Ishikawa (cell line): ENCODE results near the gene RPL6.

Experiments used
- EGR1 ChIP-seq: IDR thresholded peaks from 2 replicates; pipeline ENCODE4 v1.6.1; 2012
- YY1 ChIP-seq: IDR thresholded peaks from 2 replicates; pipeline ENCODE4 v1.6.1; 2012; ENCODE audit warnings: low read depth
- TF ChIP-seq, protein P1 (sequence below): IDR thresholded peaks from 2 replicates; pipeline ENCODE4 v1.6.1; 2012
- TF ChIP-seq, protein P2 (sequence below): IDR thresholded peaks from 2 replicates; pipeline ENCODE4 v1.6.1; 2012; ENCODE audit warnings: low read depth, mild to moderate bottlenecking
- TF ChIP-seq, protein P3 (sequence below): IDR thresholded peaks from 2 replicates; pipeline ENCODE4 v1.6.1; 2012

DNA sequence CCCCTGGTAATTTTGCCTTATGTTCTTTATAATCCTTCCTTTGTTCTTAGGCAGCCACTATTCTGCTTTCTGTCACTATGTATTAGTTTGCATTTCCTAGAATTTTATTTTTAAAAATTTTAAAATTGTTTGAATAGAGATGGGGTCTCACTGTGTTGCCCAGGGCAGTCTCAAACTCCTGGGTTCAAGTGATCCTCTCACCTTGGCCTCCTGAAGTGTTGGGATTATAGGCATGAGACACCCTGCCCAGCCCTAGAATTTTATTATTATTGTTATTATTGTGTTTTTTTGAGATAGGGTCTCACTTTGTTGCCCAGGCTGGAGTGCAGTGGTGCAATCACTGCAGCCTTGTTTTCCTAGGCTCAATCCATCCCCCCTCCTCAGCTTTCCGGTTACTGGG lies 12.0 kb upstream of the RPL6 start:
- TF ChIP-seq, protein P1, sequence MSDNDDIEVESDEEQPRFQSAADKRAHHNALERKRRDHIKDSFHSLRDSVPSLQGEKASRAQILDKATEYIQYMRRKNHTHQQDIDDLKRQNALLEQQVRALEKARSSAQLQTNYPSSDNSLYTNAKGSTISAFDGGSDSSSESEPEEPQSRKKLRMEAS: no peak
- TF ChIP-seq, protein P2, sequence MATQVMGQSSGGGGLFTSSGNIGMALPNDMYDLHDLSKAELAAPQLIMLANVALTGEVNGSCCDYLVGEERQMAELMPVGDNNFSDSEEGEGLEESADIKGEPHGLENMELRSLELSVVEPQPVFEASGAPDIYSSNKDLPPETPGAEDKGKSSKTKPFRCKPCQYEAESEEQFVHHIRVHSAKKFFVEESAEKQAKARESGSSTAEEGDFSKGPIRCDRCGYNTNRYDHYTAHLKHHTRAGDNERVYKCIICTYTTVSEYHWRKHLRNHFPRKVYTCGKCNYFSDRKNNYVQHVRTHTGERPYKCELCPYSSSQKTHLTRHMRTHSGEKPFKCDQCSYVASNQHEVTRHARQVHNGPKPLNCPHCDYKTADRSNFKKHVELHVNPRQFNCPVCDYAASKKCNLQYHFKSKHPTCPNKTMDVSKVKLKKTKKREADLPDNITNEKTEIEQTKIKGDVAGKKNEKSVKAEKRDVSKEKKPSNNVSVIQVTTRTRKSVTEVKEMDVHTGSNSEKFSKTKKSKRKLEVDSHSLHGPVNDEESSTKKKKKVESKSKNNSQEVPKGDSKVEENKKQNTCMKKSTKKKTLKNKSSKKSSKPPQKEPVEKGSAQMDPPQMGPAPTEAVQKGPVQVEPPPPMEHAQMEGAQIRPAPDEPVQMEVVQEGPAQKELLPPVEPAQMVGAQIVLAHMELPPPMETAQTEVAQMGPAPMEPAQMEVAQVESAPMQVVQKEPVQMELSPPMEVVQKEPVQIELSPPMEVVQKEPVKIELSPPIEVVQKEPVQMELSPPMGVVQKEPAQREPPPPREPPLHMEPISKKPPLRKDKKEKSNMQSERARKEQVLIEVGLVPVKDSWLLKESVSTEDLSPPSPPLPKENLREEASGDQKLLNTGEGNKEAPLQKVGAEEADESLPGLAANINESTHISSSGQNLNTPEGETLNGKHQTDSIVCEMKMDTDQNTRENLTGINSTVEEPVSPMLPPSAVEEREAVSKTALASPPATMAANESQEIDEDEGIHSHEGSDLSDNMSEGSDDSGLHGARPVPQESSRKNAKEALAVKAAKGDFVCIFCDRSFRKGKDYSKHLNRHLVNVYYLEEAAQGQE: no peak
- TF ChIP-seq YY1: no peak
- TF ChIP-seq EGR1: no peak
- TF ChIP-seq, protein P3, sequence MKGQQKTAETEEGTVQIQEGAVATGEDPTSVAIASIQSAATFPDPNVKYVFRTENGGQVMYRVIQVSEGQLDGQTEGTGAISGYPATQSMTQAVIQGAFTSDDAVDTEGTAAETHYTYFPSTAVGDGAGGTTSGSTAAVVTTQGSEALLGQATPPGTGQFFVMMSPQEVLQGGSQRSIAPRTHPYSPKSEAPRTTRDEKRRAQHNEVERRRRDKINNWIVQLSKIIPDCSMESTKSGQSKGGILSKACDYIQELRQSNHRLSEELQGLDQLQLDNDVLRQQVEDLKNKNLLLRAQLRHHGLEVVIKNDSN: no peak
